GM18909 (cell line): ENCODE measurements around the gene SPATS2L.

Experiments
- ATAC-seq: cut with Tn5 transposase; IDR thresholded peaks from one replicate; pipeline ENCODE4 v1.9.1; 2021; ENCODE audit warnings: mild to moderate bottlenecking; ENCODE audit not compliant: unreplicated experiment, poor library complexity

The SPATS2L gene

GRCh38 chr2:200482194-200482593 is 175.7 kb downstream of the SPATS2L start:
- ATAC-seq: peak; percentile 70

- ATAC-seq: peak; percentile 64
Measured at GRCh38 chr2:200483729-200484198, 177.3 kb downstream of the SPATS2L start.

- ATAC-seq: no peak
Measured at GRCh38 chr2:200484934-200485333, 178.4 kb downstream of the SPATS2L start.

- ATAC-seq: no peak
Measured at GRCh38 chr2:200486529-200486928, 180.0 kb downstream of the SPATS2L start.

GRCh38 chr2:200488169-200488568 is 181.7 kb downstream of the SPATS2L start:
- no peak for ATAC-seq

GRCh38 chr2:200490001-200490400 is 183.5 kb downstream of the SPATS2L start:
- no peak for ATAC-seq

GRCh38 chr2:200492656-200493055 is 186.2 kb downstream of the SPATS2L start:
- ATAC-seq: no peak

GRCh38 chr2:200494048-200494447 is 187.6 kb downstream of the SPATS2L start:
- no peak for ATAC-seq

GRCh38 chr2:200496696-200497095 is 190.2 kb downstream of the SPATS2L start:
- no peak for ATAC-seq

GRCh38 chr2:200498402-200499162 is 192.1 kb downstream of the SPATS2L start:
- no peak for ATAC-seq

GRCh38 chr2:200502196-200502595 is 195.7 kb downstream of the SPATS2L start:
- no peak for ATAC-seq

- ATAC-seq: no peak
Measured at GRCh38 chr2:200506679-200507078, 200.2 kb downstream of the SPATS2L start.

- no peak for ATAC-seq
Measured at GRCh38 chr2:200507179-200507578, 200.7 kb downstream of the SPATS2L start.

GRCh38 chr2:200509235-200509611 is 202.7 kb downstream of the SPATS2L start:
- no peak for ATAC-seq

- peak; percentile 98 for ATAC-seq
Measured at GRCh38 chr2:200509612-200510433, 203.3 kb downstream of the SPATS2L start, which contains the start of gene KCTD18. KCTD18 (minus strand) TSS chr2:200510068; CDS start chr2:200507016, 3,052 bp downstream.

GRCh38 chr2:200515155-200515554 is 208.7 kb downstream of the SPATS2L start:
- ATAC-seq: no peak

GRCh38 chr2:200523158-200523557 is 216.7 kb downstream of the SPATS2L start:
- no peak for ATAC-seq

- ATAC-seq: no peak
Measured at GRCh38 chr2:200523604-200524003, 217.1 kb downstream of the SPATS2L start.

GRCh38 chr2:200525066-200525465 is 218.6 kb downstream of the SPATS2L start:
- ATAC-seq: no peak

GRCh38 chr2:200525551-200525881 is 219.0 kb downstream of the SPATS2L start:
- no peak for ATAC-seq

GRCh38 chr2:200525882-200526651 is 219.6 kb downstream of the SPATS2L start, which contains the start of gene SGO2:
SGO2 (plus strand) TSS chr2:200526207; CDS start chr2:200532976, 6,769 bp downstream.
- peak; percentile 100 for ATAC-seq
